Posterior vena cava (tissue), 2 donors: ENCODE measurements around the gene GATB. TPM values are rescaled to one million over a fixed set of nuclear protein-coding genes. Genes with fewer than 3 reads are reported as not detected.

Source experiments
- DNase-seq: peaks from one replicate; pipeline ENCODE4 v3.0.0-alpha.2; 2020; ENCODE audit warnings: low spot score
- intact Hi-C, 2 donors: fragments of 100-400 bp; cut with DNase I; formaldehyde crosslinking; loops; one replicate each; pipeline versions ENCODE4 v1.14.1 to v1.14.2; 2022 to 2023
- total RNA-seq, 2 donors: library from RNA; stranded (reverse); fragmentation: NEBNext Ultra II Directional; extraction: Animal tissue kit (Norgen Biotek cat#: 25700); gene quantifications; one replicate each; pipeline ENCODE4 v1.2.1, GENCODE V29; 2021
- donor health status: DM: yes; HTN: yes; CAD: no.
- donor health status: DM: yes; HTN: yes; CAD: no.

The GATB gene
- total RNA-seq, 2 donors from 2014 or later = 11.2 to 14.2 TPM

DNA sequence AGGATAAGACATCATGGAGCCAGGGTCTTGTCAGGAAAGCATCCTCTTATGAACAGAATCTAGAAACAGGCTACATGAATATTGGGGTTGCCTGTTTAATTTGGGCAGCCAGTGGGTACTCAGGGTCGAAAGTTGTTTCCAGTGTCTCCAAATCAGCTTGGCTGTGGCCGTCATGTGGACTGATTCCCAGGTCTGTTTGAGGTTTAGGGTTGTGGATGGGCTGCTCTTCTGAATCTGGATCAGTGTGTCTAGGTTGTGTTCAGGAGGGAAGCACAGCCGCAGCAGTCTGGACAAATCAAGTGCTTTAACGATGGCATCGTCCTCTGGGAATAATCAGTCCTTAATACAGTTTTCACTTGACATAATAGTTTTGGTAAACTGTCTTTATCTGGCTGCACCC is 94.3 kb downstream of the GATB start:
- intact Hi-C loops = no loop called here
- DNase-seq = no peak

DNA sequence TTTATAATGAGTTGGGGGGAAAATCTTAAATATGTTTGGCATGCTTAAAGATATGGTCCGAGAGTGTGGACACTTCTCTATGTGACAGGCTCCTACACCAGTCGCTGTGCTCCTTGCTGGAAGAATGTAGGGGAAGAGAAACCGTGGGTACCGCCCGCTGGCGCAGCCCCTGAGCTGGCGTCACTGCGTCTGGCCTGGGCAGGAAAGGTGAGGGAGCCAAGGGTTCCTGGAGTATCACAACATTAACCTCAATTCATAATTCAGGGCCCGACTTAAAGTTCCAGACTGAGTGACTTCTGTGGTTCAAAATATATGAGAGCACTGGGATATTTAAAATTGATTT is 95.1 kb downstream of the GATB start:
- intact Hi-C loops = no loop called here
- DNase-seq = no peak

DNA sequence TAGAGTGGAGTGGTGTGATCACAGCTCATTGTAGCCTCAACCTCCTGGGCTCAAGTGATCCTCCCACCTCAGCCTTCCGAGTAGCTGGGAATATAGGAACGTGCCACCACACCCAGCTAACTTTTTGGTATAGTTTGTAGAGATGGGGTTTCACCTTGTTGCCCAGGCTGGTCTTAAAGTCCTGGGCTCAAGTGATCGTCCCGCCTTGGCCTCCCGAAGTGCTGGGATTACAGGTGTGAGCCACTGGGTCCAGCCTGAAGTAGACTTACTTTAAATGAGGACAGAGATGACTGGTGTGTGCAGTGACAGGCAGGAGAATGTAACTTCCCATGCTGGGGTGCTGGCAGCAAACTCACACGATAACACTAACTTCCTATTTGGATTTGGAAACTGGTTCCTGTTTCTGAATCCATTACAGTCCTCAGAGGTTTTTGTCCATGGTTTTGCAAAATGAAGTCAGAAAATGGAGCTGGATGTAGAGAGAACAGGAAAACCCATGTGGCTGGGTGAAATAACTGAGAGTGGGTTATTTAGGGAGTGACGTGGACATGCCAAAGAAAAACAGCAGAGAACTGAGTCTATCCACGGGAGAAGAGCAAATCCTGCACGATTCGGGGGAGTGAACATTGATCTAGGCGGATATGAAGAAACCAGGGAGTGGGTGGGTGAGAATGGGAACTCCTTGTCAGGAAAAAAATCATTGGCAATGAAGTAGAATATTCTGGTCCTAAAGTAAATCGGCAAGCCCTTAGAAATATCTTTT is 95.6 kb downstream of the GATB start:
- intact Hi-C loops = no loop called here
- DNase-seq = no peak

DNA sequence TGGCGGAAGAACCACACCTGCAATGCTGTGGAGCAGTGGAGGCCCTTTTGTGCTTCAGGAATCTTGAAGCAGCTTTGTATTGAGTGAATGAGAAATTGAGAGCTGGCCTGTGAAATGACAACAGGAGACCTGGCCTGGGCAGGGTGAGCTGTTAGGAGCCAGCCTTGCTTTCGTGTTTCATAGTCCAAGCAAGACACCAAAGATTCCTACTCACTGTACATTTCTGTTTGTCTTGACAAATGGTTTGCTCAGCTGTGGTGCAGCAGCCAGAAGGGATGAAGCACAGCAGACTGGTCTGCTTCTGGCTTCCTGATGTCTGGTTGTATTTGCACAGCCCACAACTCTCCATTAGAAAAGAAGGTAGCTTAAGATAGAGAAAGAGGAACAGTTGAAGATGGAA is 96.5 kb downstream of the GATB start:
- intact Hi-C loops = no loop called here

DNA sequence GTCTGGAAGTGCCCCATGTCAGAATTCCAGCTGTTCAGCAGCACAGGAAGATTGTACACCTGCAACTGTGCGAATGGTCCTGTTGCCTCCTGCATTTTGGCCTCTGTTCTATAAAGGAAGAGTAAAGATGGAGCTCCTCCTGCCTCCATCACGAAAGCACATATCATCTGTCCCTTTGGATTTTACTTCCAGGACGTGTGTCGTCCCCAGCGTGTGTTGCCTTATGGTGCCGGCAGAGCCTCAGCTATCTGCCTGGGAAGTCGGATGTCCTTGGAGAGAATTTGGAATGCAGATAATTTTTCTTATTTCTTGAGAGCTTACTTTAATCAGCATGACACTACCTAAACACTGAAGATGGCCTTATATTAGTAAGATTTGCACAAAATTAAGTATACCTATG is 97.7 kb downstream of the GATB start:
- intact Hi-C loops = no loop called here
- DNase-seq = no peak

More for the DNA sequence above, 96.5 kb downstream of the GATB start:
- no peak for DNase-seq

DNA sequence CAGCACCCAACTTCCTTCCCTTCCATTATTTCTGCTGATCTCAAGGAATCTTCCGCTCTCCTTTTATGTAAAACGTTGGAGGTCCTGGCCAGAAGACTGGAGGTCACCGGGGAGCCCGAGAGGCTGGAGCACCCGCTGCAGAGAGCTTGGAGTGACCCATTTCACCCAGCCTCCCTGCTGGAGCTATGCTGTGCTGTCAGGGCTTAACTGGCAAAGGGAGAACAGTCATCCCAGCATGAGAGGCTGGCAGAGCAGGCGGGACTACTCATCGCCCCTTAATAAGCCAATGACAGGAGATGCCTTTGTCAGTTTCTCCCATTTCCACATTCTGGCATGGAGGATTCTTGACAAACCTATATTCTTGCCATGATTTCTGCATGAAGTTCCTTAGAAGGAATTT is 98.9 kb downstream of the GATB start:
- intact Hi-C loops = no loop called here
- DNase-seq = no peak

DNA sequence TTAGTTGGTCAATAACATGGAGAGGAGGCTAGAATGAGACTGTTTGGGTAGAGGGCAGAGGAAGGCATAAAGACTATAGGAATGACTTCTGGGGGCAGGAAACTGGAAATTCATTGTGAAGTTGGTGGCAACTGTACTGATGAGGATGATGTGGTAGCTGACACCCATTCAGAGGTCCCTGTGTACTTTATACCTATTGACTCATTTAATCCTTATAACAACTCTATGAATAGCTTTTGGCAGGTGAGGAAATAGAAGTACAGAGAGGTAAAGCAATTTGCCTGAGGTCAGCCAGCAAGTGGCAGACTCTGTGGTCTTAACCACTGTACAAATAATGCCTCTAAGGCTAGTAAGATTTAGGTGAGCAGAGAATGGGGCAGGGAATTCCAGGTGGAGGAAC is 100.1 kb downstream of the GATB start:
- intact Hi-C loops = no loop called here
- no peak for DNase-seq

DNA sequence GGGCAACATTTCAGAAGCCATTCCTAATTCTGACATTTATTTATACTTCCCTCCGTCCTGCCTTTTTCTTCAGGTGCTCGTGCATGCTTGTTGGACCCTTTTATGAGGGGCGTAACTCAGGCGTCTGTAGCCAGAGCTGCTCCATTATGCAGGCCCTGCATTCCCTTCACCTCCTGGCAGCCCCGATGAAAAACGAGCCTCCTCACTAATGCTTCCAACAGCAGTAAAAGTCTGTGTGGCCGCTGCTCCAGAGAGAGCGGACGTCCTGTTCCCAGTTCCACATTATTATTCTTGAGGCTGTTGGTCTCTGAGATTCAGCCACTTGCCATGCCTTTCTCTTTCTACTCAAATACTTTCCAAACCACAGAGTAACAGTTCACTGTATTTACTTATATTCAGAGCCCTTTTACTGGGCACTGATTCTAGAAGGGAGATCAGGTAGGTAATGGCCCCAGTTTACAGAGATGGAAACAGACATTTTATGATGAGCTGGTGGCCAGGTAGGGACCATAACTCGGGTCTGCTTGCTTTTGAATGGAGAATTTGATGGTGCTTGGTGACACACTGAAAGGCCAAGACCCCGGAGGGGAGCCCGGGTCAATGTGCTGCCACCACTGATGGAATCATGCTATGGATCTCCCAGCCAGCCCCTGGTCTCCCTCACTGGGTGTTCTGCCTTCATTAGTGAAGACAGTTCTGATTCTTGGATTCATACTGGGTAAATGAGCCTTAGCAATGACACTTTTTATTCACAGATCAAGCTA is 101.0 kb downstream of the GATB start:
- no peak for DNase-seq
- intact Hi-C loops = no loop called here

DNA sequence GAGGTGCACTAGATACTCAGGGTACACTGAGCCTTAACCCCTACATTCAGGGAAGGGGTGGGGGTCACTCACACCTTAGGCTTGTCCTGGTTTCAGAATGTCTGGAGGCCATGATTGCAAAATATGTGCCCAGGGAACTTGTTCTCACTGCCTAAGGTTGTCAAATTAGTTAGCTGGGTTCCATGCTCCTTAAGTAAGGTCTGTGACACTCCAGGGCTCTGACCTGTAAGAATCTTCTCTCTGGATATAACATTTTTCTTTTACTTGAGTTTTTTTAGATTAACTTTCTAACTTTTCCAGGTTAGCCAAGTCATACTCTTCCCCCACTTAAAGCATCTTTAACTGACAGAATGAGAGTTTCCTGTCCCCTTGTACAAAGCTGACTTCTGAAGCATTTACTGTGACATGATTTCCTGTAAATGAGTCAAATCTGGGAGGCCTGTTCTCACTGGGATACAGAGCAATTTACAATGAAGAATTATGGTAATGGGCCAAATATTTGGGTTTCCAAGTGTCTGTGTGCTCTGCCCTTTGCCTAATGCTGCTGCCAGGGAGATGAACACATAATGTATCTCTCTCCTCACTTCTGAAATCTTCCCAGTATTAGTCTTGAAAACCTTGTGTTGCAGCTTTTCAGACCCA is 101.7 kb downstream of the GATB start:
- no peak for DNase-seq
- intact Hi-C loops = no loop called here

DNA sequence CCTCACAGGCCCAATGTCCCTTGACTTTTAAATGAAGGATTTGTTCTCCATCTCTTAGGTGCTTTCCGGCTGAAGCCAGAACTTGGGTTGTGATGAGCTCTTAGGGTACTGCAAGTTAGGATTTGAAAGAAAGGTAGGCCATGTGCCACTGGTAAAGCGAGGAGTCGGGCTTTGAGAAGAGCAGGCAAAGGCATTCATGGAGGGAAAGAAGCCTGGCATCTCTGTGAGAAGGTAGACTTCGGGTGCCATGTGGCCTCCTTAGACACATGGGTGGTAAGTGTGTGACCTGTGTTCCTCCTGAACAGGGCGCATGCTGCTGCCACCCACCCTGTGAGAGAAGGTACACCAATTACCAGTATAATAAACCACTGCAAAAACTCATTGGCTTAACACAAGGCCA is 102.9 kb downstream of the GATB start:
- DNase-seq = no peak
- intact Hi-C loops = no loop called here

DNA sequence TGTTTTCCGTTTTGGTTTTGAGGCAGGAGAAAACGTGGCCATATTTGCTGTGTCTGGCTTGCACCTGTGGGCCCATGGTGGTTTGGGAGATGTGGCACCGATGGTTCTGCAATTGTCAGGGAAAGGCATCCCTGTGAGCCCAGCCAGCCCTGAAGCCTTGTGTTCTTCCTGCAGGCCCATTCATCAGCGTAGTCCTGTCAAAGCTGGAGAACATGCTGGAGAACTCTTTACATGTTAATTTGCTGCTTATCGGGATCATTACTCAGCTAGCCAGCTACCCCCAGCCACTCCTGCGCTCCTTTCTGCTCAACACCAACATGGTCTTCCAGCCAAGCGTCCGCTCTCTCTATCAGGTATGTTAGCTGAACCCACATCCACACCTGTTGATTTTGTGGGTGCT is 104.7 kb downstream of the GATB start:
- no peak for DNase-seq
- intact Hi-C loops = no loop called here

DNA sequence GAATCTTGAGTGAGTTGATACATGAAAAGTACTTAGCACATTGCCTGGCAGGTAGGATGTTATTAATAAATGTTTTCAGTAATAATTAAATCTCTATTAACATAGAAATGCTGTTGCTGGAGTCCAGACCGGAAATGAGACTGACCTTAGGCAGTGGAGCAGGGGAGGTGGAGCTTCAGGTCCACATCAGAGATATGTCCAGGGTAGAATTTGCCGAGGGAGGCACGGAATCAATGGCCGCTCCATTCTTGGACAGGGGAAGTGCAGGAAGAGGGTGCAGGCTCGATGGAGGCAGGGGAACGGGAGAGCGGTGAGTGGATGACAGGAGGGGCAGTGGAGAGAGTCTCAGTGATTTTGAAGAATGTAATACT is 107.3 kb downstream of the GATB start:
- intact Hi-C loops = no loop called here
- DNase-seq = no peak

DNA sequence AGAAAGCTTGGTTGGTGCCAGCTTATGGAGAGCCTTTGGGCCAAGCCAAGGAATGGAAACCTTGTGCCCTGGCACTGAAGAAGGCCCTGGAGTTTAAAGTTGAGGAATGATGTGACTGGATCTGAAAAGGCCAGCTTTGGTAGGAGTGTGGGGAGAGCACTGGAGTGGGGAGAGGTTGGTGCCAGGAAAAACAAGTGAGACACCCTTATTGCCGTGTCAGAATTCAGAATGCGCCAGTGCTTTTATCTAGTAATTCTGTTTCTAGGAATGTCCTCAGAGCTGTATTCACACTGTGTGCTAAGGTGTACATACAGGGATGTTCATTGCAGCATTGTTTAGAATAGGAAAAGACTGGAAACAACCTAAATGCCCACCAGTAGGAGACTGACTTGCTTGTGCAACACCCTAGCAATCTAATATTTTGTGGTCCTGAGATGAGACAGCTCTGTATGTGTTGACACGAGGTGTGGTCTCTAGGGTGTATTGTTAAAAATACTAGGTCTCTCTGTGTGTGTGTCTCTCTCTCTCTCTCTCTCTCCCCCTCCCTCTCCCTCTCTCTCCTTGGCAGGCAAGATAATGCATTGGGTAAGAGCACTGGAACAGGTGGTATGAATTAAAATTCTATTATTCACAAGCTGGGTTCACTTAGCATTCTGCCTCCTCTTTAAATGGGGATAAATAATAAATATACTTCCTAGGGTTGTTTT is 107.8 kb downstream of the GATB start:
- intact Hi-C loops = no loop called here

DNA sequence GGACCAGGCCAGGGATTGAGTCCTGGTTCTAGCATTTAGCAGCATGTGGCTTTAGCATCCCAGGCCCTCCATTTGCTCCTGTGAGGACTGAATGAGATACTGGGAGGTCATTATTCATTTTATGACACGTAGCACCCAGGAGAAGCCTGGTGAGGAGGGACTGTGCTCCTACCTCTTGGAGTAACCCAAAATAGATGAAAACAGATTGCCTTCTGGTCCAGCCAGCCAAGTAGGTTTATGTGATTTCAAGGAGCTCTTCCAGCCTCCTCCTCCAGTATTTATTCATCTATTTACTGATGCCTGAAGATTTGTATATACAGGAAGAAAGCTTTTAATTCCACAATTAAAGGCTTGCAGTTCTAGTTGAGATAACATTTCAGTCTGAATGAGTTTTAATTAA is 109.3 kb downstream of the GATB start:
- DNase-seq = no peak
- intact Hi-C loops = no loop called here

More for the DNA sequence above, 107.8 kb downstream of the GATB start:
- no peak for DNase-seq

DNA sequence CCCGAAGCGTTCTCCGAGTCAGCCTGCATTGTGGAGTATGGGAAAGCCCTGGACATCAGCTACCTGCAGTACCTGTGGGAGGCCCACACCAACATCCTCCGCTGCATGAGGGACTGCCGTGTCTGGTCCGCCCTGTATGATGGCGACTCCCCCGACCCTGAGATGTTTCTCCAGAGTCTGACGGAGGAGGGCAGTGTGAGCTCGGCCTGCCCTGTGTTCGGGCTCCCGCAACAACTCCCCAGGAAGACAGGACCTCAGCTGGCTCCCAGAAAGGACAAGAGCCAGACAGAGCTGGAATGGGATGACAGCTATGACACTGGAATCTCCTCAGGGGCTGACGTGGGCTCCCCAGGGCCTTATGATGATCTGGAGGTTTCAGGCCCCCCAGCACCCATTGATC is 111.3 kb downstream of the GATB start:
- intact Hi-C loops = no loop called here

DNA sequence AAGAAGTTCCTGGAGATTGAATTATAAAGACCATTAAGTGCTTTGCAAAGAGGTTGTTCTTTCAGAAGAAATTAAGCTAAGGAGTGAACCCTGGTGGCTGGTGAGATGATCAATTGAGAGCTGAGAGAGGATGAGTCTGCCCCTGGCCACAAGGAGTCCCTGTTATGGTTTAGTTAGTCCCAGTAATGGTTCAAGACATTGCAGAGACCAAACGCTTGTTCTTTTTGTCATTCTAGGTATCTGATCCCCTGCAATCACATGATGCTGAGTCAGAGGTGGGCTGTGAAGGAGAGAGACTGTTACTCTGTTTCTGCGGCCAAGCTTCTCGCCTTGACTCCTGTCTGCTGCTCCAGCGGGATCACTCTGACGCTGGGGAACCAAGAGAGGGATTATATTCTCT is 114.5 kb downstream of the GATB start:
- intact Hi-C loops = no loop called here
- no peak for DNase-seq

More for the DNA sequence above, 111.3 kb downstream of the GATB start:
- no peak for DNase-seq

DNA sequence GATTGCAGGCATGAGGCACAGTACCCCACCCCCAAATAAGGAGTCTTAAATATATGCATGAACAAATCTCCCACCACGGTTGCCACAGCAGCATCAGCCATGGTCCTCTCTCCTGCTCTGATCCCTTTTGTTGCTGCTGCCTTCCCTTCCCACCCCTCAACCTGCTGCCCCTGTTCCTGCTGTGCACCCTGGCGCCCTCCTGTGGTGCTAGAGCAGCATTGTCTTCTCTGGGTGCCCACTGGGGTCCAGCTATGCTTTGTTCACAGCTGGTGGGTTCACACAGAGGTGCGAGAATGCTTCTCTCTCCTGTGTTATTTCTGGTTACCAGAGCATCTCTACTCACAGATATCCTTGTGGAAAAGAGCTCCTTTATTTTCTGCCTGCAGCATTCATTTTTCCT is 116.2 kb downstream of the GATB start:
- intact Hi-C loops = no loop called here
- no peak for DNase-seq

DNA sequence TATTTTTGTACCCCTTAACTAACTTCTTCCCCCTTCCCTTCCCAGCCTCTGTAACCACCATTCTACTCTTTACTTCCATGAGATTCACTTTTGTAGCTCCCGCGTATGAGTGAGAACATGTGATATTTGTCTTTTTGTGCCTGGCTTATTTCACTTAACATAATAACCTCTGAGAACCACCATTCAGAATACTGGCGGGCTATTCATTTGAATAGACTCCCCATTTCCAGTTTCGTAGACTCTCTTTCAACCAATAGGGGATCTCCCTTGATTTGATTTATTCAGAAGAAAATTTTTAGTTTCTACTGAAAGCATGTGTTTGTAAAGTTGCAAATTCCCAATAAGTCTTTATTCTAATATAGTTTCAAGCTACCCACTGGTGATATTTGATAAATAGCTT is 117.2 kb downstream of the GATB start:
- intact Hi-C loops = no loop called here
- DNase-seq = no peak

DNA sequence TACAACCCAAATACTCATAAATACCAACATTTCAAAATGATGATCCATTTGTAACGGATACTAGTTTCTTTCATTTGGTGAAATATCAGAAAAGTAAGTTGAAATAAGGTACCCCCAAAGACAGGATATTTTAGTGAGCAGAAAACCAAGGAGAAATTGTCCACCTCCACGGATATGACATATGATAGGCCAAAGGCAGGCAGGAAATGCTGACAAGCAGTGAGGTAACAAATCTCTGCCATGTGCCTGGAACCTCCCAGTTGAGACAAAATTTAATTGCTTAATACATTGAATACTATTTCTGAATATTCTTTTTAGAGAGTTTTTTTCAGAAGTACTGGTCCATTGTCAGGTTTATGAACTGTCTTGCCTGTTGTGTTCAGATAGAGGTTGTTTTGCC is 118.8 kb downstream of the GATB start:
- no peak for DNase-seq
- intact Hi-C loops = no loop called here

DNA sequence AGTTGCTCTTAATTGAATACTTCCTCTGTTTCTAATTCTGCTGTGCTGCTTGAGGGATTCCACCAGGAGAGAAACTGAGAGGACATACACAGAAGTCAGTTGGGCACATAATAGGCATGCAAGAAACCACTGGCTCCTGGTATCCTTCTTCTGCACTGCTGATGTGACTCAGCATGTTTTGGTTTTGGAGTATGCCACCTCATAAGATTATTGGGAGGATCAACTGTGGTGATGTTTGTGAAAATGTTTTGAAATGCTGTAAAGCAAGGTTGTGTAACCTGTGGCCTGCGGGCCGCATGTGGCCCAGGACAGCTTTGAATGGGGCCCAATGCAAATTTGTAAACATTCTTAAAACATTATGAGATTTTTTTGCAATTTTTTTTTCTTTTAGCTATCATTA is 119.6 kb downstream of the GATB start:
- intact Hi-C loops = no loop called here
- DNase-seq = no peak
